Central memory CD4-positive, alpha-beta T cell (primary cell): Measurements from ENCODE around the gene CUEDC2.

Source experiments
- DNase-seq: peaks from one replicate; pipeline ENCODE4 v3.0.0; 2022

The CUEDC2 gene

GRCh38 chr10:102424145-102424544 is 8.2 kb downstream of the CUEDC2 start:
- no peak for DNase-seq

- DNase-seq: no peak
These were observed 8.9 kb downstream of the CUEDC2 start for GRCh38 chr10:102423372-102423968.

GRCh38 chr10:102422545-102423129 is 9.7 kb downstream of the CUEDC2 start:
- no peak for DNase-seq

- no peak for DNase-seq
These were observed 10.4 kb downstream of the CUEDC2 start for GRCh38 chr10:102421757-102422512.

- no peak for DNase-seq
These were observed 10.9 kb downstream of the CUEDC2 start for GRCh38 chr10:102421507-102421756.

- peak; percentile 91 for DNase-seq
These were observed 11.5 kb downstream of the CUEDC2 start, which contains the start of gene FBXL15 for GRCh38 chr10:102420714-102421506. FBXL15 (plus strand) TSS chr10:102420836; CDS start chr10:102421130, 294 bp downstream.

GRCh38 chr10:102420181-102420713 is 12.1 kb downstream of the CUEDC2 start:
- DNase-seq: no peak

- DNase-seq: peak; percentile 63
These were observed 12.8 kb downstream of the CUEDC2 start for GRCh38 chr10:102419269-102420180.

- no peak for DNase-seq
These were observed 13.6 kb downstream of the CUEDC2 start, which contains the start of gene PSD for GRCh38 chr10:102418622-102419268. PSD (minus strand) TSS chr10:102418785; CDS start chr10:102417038, 1,747 bp downstream.

- no peak for DNase-seq
These were observed 15.7 kb downstream of the CUEDC2 start for GRCh38 chr10:102416695-102417094.

GRCh38 chr10:102416283-102416682 is 16.1 kb downstream of the CUEDC2 start:
- no peak for DNase-seq

- no peak for DNase-seq
These were observed 17.6 kb downstream of the CUEDC2 start for GRCh38 chr10:102414749-102415148.

- DNase-seq: no peak
These were observed 18.4 kb downstream of the CUEDC2 start for GRCh38 chr10:102413806-102414561.

- no peak for DNase-seq
These were observed 19.2 kb downstream of the CUEDC2 start for GRCh38 chr10:102413053-102413705.

- no peak for DNase-seq
These were observed 20.1 kb downstream of the CUEDC2 start for GRCh38 chr10:102412293-102412692.

- no peak for DNase-seq
These were observed 20.8 kb downstream of the CUEDC2 start for GRCh38 chr10:102411341-102412255.

- DNase-seq: peak; percentile 47
These were observed 21.8 kb downstream of the CUEDC2 start for GRCh38 chr10:102410429-102411073.
